HepG2 (cell line): ENCODE data around the gene COX7B. TPM values are rescaled to one million over a fixed set of nuclear protein-coding genes. Genes with fewer than 3 reads are reported as not detected.
"Not testable (repeated sequence)": the region's sequence is repeated elsewhere in the genome, so short reads cannot be mapped to it uniquely, and the experiment has no call there.

Source experiments
- ATAC-seq: fragments of 200-7000 bp; cut with Tn5 transposase; 3 replicates; pipeline ENCODE4 v1.9.1; 2020; ENCODE audit warnings: mild to moderate bottlenecking, moderate library complexity
- BruUV-seq: library from RNA; stranded (reverse); fragments of 400-500 nt; replicated peaks from 2 replicates; lab custom pipeline; 2021; lab: Mats Ljungman, UMichigan
- CTCF ChIA-PET: fragments of 300-600 bp; formaldehyde crosslinking; extraction: SDS; loops from one replicate; lab custom pipeline; 2021; ENCODE audit warnings: low total read pairs, inconsistent platforms, low intra/inter-chr PET ratio; lab: Yijun Ruan, JAX
- POLR2A ChIA-PET: fragments of 350-600 bp; sonication (Branson Sonifier 250); formaldehyde crosslinking; loops from one replicate; lab custom pipeline; 2020; ENCODE audit warnings: antibody characterized with exemption, inconsistent platforms; lab: Yijun Ruan, JAX
- DNase-seq: peaks from one replicate; pipeline ENCODE4 v3.0.0-alpha.2; 2015; ENCODE audit warnings: low spot score
- FAIRE-seq: peaks from 3 replicates; lab custom pipeline; 2011; peaks lifted over from hg19 to GRCh38; lab: Jason Lieb, UNC
- H2AFZ ChIP-seq: one replicate; pipeline ENCODE4 v1.6.1; 2011; ENCODE audit warnings: low read length, inconsistent platforms
- H3K27ac ChIP-seq: fragments of 300-600 bp; 3 replicates; pipeline ENCODE4 v1.8.0; 2011; ENCODE audit warnings: mixed run types, mild to moderate bottlenecking, mixed read lengths, low read length, inconsistent platforms; ENCODE audit not compliant: insufficient read depth; ENCODE audit errors: extremely low read length
- H3K27me3 ChIP-seq, 2 experiments: fragments of 200-600 bp in 1 of 2; 2 replicates in 1 of 2; 3 replicates in 1 of 2; pipeline versions ENCODE4 v1.6.0 to v1.8.0; 2011; ENCODE audit warnings: low read length in 2 of 2, mild to moderate bottlenecking in 2 of 2, moderate library complexity in 2 of 2, inconsistent platforms in 1 of 2; ENCODE audit not compliant: insufficient read depth in 2 of 2, control insufficient read depth in 1 of 2
- H3K36me3 ChIP-seq, 2 experiments: fragments of 200-600 bp in 1 of 2; replicated peaks in 1 of 2; 2 replicates in 1 of 2; 3 replicates in 1 of 2; pipeline versions ENCODE4 v1.5.1 to v1.8.0; 2011; ENCODE audit warnings: low read length in 2 of 2, inconsistent platforms in 1 of 2; ENCODE audit not compliant: insufficient read depth in 2 of 2, control insufficient read depth in 1 of 2
- H3K4me1 ChIP-seq: 2 replicates; pipeline ENCODE4 v1.5.1; 2012; ENCODE audit warnings: low read length, inconsistent platforms; ENCODE audit not compliant: insufficient read depth
- H3K4me2 ChIP-seq: 2 replicates; pipeline ENCODE4 v1.6.0; 2011; ENCODE audit warnings: low read depth, low read length, inconsistent platforms
- H3K4me3 ChIP-seq, 3 experiments: fragments of 200-600 bp in 1 of 3; sonication (generic), shearing (Covaris generic) in 1 of 3; replicated peaks in 1 of 3; 2 replicates each; pipeline ENCODE4 v1.5.1; 2011 to 2016; ENCODE audit warnings: low read length in 3 of 3, inconsistent platforms in 2 of 3, low read depth in 2 of 3, mild to moderate bottlenecking in 2 of 3, control low read depth in 1 of 3, mixed read lengths in 1 of 3; ENCODE audit not compliant: insufficient read depth in 1 of 3
- H3K79me2 ChIP-seq: one replicate; pipeline ENCODE4 v1.6.1; 2011; ENCODE audit warnings: low read length, inconsistent platforms; ENCODE audit not compliant: insufficient read depth
- H3K9ac ChIP-seq: 2 replicates; pipeline ENCODE4 v1.6.0; 2011; ENCODE audit warnings: mild to moderate bottlenecking, low read depth, low read length, inconsistent platforms; ENCODE audit not compliant: insufficient read depth
- H3K9me3 ChIP-seq: 2 replicates; pipeline ENCODE4 v1.5.1; 2012; ENCODE audit warnings: mild to moderate bottlenecking, low read length
- H4K20me1 ChIP-seq: 2 replicates; pipeline ENCODE4 v1.6.0; 2011; ENCODE audit warnings: inconsistent platforms, mild to moderate bottlenecking, low read length, moderate library complexity; ENCODE audit not compliant: insufficient read depth
- ZNF574 ChIP-seq: sonication (generic); formaldehyde crosslinking; IDR thresholded peaks from 2 replicates; pipeline ENCODE4 v1.4.0; 2020; ENCODE audit warnings: missing genetic modification reagents
- ZNF577 ChIP-seq: sonication (generic); formaldehyde crosslinking; IDR thresholded peaks from 2 replicates; pipeline ENCODE4 v1.4.0; 2020; ENCODE audit warnings: mild to moderate bottlenecking, low read depth, missing genetic modification reagents, borderline replicate concordance
- ZNF770 ChIP-seq: sonication (generic); formaldehyde crosslinking; IDR thresholded peaks from 2 replicates; pipeline ENCODE4 v1.5.0; 2020; ENCODE audit warnings: mild to moderate bottlenecking, missing genetic modification reagents
- WGBS: methylation state at CpG from one replicate; pipeline ENCODE4 v1.1.6; 2017; ENCODE audit warnings: low lambda C conversion rate; 5-methylcytosine and 5-hydroxymethylcytosine counted together
- in situ Hi-C: cut with HindIII; loops from 2 replicates; pipeline ENCODE4 v1.10.0; 2017; ENCODE audit warnings: low pct_unique_long_range_greater_than_20kb; ENCODE audit not compliant: extremely low pct_ligation_motif_present
- intact Hi-C: fragments of 100-400 bp; cut with micrococcal nuclease; formaldehyde crosslinking; loops from one replicate; pipeline ENCODE4 v1.10.0; 2022; ENCODE audit not compliant: unreplicated experiment
- polyA plus RNA-seq, 8 experiments: library from polyadenylated mRNA; depleted of rRNA in 3 of 8; stranded (reverse) in 7 of 8; unstranded in 1 of 8; fragments of >200 nt; fragmentation: Illumina TruSeq in 4 of 8; extraction: Trizol in 4 of 8; gene quantifications; 2 replicates each; pipeline versions ENCODE4 v1.2.1 to v1.2.3, GENCODE V29; 2011 to 2016; ENCODE audit warnings: low read depth in 4 of 8, missing spikeins in 1 of 8, mixed read lengths in 1 of 8; ENCODE audit not compliant: insufficient read depth in 1 of 8
- total RNA-seq, 5 experiments: library from RNA; depleted of rRNA; stranded (reverse); fragments of >200 nt; fragmentation: Illumina TruSeq; extraction: Trizol; gene quantifications; 2 replicates each; pipeline ENCODE4 v1.2.3, GENCODE V29; 2016; ENCODE audit warnings: low read depth in 1 of 5

Gene COX7B
- total and polyA plus RNA-seq, 2 of the 13 experiments (the other 11 are each of a cell fraction or from before 2014, with no cell fraction given) = 375 to 635 TPM

GRCh38 chrX:77881418-77881817, 17.9 kb upstream of the COX7B start:
- FAIRE-seq, H4K20me1 ChIP-seq, BruUV-seq, H3K36me3 ChIP-seq, POLR2A ChIA-PET, H3K27me3 ChIP-seq, ATAC-seq, in situ Hi-C loops, H3K4me2 ChIP-seq, H3K27ac ChIP-seq, H3K79me2 ChIP-seq, H3K4me3 ChIP-seq, DNase-seq, CTCF ChIA-PET, H3K9ac ChIP-seq, intact Hi-C loops, H2AFZ ChIP-seq, H3K9me3 ChIP-seq, H3K4me1 ChIP-seq: not testable (repeated sequence)
- 89% methylated on average over 4 of the region's 4 CpGs for WGBS

- no peak for TF ChIP-seq ZNF577
- TF ChIP-seq ZNF770 (CRISPR knock-in tag) = peak; percentile 94
- no peak for TF ChIP-seq ZNF574 (CRISPR knock-in tag)
- no peak overlapping the region for H2AFZ ChIP-seq
- intact Hi-C loops (loop anchor here (10.0 kb wide), 1 partner anchor 178 kb away; no protein-coding TSS in a partner anchor), in situ Hi-C loops (loop anchor here (10.0 kb wide), 1 partner anchor 132 kb away; no protein-coding TSS in a partner anchor)
- peaks cover 6% of the 10 kb centered on the region for H3K4me1 ChIP-seq
- peak overlapping the region; percentile 69; the same call in 1 of the 2 replicates for H3K4me2 ChIP-seq
- H3K9me3 ChIP-seq = no peaks in the 10 kb centered on the region
- H3K27ac ChIP-seq = no peak overlapping the region
- no peak overlapping the region for H3K9ac ChIP-seq
- no TSS peak for BruUV-seq
- 0 out of 2 replicates have a peak, but pooled peaks cover 10% of the 10 kb centered on the region for H4K20me1 ChIP-seq
- H3K27me3 ChIP-seq = no peaks in the 10 kb centered on the region; a peak in 1 of 5 replicates
- 91% methylated on average over 2 of the region's 2 CpGs for WGBS
- POLR2A ChIA-PET = no interaction called here
- H3K79me2 ChIP-seq = peaks cover 55% of the 10 kb centered on the region
- H3K36me3 ChIP-seq = no peaks in the 10 kb centered on the region
- CTCF ChIA-PET = no interaction called here
- peak overlapping the region in 1 of 3 experiments; percentile 16; a peak in 1 of 6 replicates for H3K4me3 ChIP-seq
- DNase-seq (no peak), FAIRE-seq (no peak), ATAC-seq (no peak)
Observed at GRCh38 chrX:77892887-77893286, 6.4 kb upstream of the COX7B start.
